GM21717 (cell line): Measurements from ENCODE around the gene FN1.

Experiments
- ATAC-seq: cut with Tn5 transposase; IDR thresholded peaks from one replicate; pipeline ENCODE4 v1.9.1; 2021; ENCODE audit warnings: mild to moderate bottlenecking, moderate library complexity; ENCODE audit not compliant: unreplicated experiment

Gene FN1

DNA sequence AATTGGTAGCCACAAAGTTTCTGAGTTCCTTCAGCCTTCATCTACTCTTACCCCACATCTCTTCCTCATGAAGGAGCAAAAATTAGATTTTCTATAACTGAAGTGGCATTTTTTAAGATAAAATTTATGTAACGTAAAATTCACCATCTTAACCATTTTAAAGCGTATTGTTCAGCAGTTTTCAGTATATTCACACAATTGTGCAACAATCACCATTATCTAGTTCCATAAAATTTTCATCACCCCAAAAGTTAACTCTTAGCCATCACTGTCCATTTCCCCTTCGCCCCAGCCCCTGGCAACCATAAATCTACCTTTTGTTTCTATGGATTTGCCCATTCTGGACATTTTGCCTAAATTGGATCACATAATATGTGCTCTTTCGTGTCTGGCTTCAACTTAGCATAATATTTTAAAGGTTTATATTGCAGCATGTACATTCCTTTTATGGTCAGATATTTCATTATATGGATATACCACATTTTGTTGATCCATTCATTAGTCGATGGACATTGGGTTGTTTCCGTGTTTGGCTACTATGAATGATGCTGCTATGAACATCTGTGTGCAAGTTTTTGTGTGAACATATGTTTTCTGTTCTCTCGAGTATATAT lies 79.4 kb downstream of the FN1 start:
- no peak for ATAC-seq

DNA sequence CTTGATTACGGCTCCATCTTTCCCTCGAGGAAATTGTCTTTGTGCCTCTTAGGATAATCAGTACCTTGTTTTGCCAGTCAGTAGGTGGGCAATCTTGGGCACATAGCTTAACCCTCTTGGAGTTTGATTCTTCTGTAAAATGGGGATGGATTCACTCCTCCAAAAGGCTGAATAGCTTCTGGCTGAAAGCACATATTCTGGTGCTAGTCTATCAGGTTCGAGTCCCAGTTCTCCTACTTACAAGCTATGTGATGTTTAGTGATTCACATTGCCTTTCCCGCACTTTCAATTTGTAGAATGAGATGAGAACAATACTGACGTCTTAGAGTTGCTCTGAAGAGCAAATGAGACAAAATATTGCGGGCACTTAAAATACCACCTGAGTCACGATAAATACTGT lies 80.1 kb downstream of the FN1 start:
- ATAC-seq, result no peak

DNA sequence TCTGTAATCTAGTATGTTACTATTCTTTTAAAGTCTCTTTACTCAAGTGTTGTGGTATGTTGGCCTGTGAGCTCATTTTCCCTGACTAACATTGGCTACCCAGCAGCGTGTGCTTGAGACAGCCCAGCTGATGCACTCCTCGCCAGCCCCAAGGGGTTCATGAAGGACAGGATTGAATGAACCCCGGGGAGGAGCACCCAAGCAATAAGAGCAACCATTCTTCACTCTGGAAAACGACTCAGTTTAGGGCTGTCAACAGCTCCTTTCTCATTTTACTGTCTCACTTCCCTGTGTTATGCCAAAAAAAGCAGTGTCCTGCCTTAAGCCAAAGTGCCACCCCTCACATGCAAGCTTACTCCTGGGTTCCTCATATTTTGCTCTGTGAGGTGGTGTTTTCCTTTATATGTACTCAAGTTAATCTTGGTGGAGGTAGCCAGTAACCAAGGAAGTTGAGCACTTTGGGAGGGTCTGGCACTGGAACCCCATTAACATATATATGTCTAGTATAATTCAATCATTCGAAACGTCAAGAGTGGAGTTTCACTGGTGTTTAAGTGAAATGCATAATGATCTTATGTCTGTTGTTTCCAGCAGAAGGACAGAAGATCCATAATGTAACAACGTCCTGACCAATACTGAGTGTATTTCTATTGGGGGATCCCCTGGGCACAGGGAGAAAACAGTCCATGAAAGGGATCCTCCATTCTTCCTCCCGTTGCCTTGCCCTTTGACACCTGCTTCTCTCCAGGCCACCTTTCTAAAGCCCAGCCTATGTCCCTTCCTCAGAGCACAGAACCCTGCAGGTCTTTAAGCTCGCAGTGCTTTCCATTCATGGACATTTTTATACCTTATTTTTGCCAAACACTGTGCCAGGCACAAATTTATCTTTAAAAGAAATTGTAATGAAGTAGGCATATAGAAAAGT lies 80.8 kb downstream of the FN1 start:
- no peak for ATAC-seq

DNA sequence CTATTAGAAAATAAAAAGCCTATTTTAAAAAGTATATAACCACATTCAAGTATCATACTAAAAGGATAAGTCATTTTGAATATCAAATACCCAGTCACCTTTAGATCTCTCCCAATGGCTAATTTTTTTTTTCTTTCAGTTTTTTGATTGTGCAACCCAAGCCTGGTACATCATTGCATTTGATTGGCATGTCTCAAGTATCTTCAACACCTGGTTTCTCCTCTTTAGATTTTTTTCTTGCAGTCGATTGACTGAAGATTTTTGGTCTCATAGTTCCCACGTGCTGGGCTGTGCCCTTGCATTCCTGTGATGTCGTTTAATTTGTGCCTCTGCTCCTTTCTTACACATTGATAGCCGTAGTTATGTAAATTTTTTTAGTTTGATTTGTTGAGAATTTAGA lies 83.3 kb downstream of the FN1 start:
- ATAC-seq, result no peak

DNA sequence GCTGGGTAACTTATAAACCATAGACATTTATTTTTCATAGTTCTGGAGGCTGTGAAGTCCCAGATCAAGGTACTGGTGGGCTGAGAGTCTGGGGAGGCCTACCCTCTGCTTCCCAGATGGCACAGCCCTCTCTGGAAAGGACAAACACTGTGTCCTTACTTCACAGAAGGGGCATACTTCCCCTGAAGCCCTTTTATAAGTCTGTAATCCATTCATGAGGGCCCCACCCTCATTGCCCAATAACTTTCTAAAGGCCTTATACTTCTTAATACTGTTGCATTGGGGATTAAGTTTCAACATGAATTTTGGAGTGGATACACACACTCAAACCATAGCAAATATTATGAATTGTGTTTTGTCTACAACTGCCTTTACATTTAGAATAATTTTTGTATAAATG lies 88.0 kb downstream of the FN1 start:
- ATAC-seq, result no peak

DNA sequence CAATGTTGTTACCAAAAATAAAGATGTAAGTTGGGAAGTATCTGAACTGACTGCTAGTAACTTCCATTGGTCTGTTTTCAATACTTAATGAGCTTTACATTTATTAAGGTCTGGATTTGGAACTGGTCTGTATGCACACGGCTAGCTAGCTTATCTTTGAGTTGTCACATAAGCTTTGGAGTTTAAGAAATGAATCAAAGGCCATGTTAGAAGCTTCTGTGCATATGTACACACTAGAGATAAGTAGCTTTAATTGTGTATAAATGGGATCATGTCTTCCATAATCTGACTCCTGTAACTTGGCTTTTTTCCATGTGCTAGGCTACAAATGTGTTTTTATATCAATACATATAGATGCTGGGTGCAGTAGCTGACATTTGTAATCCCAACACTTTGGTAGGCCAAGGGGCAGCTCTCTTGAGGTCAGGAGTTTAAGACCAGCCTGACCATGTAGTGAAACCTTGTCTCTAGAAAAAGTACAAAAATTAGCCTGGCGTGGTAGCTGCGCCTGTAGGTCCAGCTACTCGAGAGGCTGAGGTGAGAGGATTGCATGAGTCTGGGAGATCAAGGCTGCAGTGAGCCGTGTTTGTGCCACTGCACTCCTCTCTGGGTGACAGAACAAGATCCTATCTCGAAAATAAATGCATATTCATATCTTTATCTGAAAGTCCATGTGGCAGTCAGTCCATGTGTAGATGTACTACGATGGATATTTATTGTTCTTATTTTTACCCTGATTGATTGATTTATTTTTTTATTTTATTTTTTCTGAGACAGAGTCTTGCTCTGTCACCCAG lies 96.8 kb downstream of the FN1 start:
- no peak for ATAC-seq

DNA sequence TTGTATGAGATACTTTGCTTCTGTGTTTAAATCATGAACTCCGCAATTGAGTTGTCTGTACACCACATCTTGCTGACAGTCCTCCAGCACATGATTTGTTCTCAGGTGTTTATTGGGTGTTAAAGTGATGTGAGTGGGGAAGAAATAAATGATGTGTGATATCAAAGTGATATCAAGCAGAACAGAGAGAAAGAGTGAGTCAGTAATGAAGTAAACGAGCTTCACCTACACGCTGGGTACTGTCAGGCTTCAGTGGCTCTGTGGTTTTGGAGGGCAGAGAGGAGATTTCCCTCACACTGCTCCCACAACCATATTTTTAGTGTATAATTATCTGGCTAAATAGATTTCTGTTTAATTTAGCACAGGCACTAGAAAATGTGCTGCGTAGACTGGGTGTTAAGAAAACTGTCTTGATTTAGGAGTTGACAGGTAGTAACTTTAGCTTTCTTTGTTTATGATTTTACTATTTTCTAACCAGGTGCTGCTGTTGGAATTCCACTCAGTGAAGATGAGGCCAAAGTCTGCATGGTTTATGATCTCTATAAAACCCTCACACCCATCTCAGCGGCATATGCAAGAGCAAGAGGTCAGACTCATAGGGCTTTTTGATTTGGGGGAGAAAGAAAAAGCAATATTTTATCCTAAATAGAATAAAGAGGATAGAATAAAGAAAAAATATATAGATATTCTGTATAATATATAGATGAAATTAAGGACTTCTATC lies 102.8 kb downstream of the FN1 start:
- ATAC-seq, result peak; percentile 89

DNA sequence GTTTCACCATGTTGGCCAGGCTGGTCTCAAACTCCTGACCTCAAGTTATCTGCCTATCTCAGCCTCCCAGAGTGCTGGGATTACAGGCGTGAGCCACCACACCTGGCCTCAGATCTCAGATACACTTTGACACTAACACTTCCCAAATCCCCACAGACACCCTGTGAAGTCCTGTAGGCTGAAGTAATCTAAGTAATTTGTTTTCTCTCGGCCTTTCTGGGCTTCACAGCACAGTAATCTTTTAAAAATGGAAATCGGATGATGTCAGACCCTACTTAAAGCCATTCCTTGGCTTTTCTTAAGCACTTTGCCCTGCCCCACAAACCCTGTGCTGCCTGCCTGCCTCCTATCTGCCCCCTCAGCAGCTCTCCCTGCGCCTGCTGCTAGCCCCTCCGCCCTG lies 107.8 kb downstream of the FN1 start:
- ATAC-seq, result no peak

DNA sequence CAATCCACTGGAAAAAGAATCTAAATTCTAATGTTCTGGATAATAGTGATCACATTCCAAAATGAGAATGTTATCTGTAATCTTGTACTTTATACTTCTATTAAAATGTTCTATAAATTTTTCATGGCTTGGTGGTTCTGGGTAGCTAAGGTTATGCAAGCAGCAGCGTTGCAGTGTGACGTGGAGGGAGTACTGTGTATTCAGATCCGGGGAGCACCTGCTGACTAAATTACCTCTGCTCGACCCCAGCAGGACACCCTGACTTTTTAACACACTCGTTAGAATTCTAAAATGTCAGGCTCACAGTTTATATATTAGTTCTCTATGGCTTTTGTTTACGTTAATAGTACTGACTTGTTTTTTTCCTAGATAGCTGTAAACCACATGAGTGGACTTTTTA lies 111.1 kb downstream of the FN1 start:
- no peak for ATAC-seq

DNA sequence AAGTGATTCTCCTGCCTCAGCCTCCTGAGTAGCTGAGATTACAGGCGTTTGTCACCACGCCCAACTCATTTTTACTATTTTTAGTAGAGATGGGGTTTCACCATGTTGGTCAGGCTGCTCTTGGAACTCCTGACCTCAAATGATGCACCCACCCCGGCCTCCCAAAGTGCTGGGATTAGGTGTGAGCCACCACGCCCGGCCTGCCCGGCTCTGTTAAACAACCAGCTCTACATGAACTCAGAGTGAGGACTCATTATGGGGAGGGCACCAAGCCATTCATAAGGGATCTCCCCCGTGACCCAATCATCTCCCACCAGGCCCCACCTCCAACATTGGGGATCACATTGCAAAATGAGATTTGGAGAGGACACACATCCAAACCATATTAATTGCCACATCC lies 115.2 kb downstream of the FN1 start:
- no peak for ATAC-seq

DNA sequence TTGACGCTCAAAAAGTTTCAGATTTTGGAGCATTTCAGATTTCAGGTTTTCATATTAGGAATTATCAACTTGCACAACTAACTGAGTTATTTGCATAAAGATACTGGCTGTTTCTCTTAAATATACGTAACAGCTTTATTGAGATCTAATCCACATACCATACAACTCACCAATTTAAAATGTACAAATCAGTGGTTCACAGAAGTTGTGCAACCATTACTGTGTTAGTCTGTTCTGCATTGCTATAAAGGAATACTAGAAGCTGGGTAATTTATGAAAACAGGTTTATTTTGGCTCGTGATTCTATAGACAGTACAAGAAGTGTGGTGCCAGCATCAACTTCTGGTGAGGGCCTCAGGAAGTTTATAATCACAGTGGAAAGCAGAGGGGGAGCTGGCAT lies 115.8 kb downstream of the FN1 start:
- ATAC-seq, result no peak

DNA sequence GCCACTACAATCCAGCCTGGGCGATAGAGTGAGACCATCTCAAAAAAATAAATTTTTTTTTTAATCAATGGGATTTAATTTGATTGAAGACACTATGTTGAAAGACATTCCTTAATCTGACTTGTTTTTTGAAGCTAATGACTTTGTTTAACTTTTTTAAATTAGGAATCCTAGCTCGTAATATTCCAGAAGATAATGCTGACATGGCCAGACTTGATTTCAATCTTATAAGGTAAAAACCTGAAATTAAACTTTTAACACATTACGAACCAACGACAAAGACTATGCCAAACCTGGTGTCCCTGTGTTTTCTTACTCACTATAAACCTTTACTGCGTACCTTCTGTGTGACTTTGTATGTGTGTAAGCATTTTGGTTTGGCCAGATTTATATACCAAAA lies 116.4 kb downstream of the FN1 start:
- ATAC-seq, result no peak

DNA sequence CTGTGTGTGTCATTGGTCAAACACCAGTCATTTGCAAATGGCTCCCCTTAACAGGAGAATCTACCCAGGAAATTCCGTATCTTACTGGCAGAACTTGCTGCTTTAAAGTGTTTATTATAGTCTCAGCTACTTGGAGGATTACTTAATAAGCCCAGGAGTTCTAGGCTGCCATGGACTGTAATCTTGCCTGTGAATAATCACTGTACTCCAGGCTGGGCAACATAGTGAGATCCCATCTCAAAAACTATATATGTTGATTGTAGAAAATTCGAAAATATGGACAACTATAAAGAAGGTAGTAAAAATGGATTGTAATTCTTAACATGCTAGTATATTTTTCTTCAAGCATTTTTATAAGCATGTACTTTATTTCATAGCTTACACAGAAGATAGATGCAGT lies 119.5 kb downstream of the FN1 start:
- ATAC-seq, result no peak

DNA sequence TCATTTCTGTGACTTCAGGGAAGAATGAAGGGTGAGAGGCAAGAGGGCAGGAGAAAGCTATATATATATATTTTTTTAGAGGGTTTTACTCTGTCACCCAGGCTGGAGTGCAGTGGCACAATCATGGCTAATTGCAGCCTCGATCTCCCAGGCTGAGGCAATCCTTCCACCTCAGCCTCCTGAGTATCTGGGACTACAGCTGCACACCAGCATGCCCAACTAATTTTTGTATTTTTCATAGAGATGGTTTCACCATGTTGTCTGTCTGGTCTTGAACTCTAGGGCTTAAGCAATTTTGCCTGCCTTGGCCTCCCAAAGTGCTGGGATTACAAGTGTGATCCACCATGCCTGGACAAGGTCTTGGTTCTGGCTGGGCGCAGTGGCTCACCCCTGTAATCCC lies 120.6 kb downstream of the FN1 start:
- no peak for ATAC-seq

DNA sequence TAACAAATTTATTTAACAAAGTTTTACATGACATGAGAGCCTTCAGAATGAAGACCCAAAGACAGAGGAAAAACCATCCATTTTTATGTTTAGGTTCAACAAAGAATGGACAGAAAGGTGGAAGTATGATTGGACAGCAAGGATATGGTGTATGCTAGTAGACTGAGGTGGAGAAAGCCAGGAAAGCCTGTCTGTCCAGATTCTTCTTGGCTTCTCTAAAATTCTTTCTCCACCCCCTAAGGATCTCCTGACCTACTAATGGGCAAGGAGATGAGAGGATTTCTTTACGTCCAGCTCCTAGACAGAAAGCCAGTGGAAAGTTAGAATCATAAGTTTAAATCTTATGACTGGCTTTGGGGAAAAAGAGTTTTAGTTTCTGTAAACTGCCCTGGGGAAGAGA lies 121.0 kb downstream of the FN1 start:
- ATAC-seq, result no peak

DNA sequence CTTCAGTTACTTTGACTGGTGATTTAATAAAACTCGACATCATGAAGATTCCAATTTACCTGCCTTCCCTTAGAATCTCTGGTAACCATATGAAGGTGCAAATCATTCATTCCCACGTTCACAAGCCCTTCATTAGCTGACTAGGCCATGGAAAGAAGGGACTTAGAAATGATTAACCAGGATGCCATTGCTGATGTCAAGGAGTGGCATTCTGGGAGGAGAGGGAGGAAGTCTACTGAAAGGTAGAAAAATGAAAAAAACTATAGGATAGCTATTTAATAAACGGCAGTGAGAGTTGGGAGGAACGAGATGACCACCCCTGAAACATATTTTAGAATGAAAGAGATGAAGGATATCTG lies 122.6 kb downstream of the FN1 start:
- ATAC-seq, result no peak

DNA sequence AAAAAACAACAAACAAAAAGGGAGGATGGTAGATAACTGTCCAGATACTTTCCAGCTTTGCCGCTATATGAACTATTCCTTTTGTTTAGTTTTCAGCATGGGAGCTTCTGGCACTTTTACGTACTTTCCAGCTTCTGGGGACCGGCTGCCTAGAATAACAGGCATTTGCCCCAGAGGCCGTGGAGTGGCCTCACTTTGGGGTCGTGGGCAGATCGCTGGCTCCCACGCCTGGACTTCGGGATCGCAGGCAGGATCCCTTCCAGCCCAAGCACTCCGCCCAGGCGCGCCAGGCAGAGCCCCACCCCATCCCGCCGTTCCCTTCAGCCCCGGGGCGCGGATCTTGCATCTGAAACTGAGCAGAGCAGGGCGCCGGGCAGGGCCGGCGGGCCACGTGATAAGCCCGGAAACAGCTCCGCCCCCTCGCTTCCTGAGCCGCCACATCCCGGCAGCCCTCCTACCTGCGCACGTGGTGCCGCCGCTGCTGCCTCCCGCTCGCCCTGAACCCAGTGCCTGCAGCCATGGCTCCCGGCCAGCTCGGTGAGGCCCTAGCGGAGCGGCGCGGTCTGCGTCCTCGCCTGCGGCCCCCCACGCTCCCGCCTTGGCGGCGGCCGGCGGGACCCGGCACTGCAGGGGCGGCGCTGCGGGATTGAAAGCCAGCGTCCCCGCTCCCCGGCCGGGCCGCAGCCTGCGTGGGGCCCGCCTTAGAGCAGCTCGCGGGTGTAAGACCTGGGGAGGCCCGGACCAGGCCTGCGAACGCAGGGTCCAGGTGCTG lies 124.1 kb downstream of the FN1 start, which contains the start of gene ATIC:
Gene ATIC, plus strand, starts transcription at position 435 of the 772 bp plus-strand sequence. Its CDS starts 84 bp downstream, at position 519.
- ATAC-seq, result peak; percentile 100

DNA sequence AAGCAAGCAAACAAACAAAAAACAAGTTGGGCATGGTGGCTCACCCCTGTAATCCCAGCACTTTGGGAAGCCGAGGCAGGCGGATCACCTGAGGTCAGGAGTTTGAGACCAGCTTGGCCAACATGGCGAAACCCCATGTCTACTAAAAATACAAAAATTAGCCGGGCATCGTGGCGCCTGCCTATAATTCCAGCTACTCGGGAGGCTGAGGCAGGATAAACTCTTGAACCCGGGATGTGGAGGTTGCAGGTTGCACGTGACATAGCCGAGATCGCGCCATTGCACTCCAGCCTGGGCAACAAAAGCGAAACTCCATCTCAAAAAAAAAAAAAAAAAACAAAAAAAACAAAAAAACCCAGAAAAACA lies 124.6 kb downstream of the FN1 start:
- ATAC-seq, result peak; percentile 36
